Activated B cell treated with CpG ODN at 0.5 μM for 24 hours (primary cell): Measurements from ENCODE around the gene MAN1A2. TPM values are rescaled to one million over a fixed set of nuclear protein-coding genes. Genes with fewer than 3 reads are reported as not detected.
"Not testable (repeated sequence)": the region's sequence is repeated elsewhere in the genome, so short reads cannot be mapped to it uniquely, and the experiment has no call there.

Experiments
- ATAC-seq: fragments of 200-7000 bp; cut with Tn5 transposase; one replicate; pipeline ENCODE4 v1.10.0; 2021; ENCODE audit warnings: low read depth, mild to moderate bottlenecking, moderate library complexity
- CTCF ChIA-PET: fragments of 350-600 bp; sonication (Branson Sonifier 250); formaldehyde crosslinking; loops from one replicate; lab custom pipeline; 2021; ENCODE audit warnings: antibody characterized with exemption; lab: Charles Lee
- POLR2A ChIA-PET: fragments of 350-600 bp; sonication (Branson Sonifier 250); formaldehyde crosslinking; loops from one replicate; lab custom pipeline; 2021; ENCODE audit warnings: antibody characterized with exemption; lab: Charles Lee
- DNase-seq: peaks from one replicate; pipeline ENCODE4 v3.0.0; 2022
- H3K27ac Mint-ChIP-seq: one replicate; pipeline ENCODE4 v1.8.0; 2020; ENCODE audit warnings: mixed read lengths
- H3K27me3 Mint-ChIP-seq: one replicate; pipeline ENCODE4 v1.8.0; 2021; ENCODE audit warnings: mixed read lengths
- H3K36me3 Mint-ChIP-seq: one replicate; pipeline ENCODE4 v1.8.0; 2021; ENCODE audit warnings: low read depth, mixed read lengths
- H3K4me1 Mint-ChIP-seq: one replicate; pipeline ENCODE4 v1.8.0; 2021; ENCODE audit warnings: mixed read lengths
- H3K4me3 Mint-ChIP-seq: one replicate; pipeline ENCODE4 v1.8.0; 2020; ENCODE audit warnings: mild to moderate bottlenecking, mixed read lengths
- H3K9me3 Mint-ChIP-seq: one replicate; pipeline ENCODE4 v1.8.0; 2020; ENCODE audit warnings: mixed read lengths
- CTCF ChIP-seq: fragments of 200-600 bp; IDR thresholded peaks from one replicate; pipeline ENCODE4 v1.8.0; 2022; ENCODE audit warnings: antibody characterized with exemption, mild to moderate bottlenecking
- intact Hi-C: fragments of 100-400 bp; cut with micrococcal nuclease; formaldehyde crosslinking; loops from one replicate; pipeline ENCODE4 v1.15.1; 2024
- total RNA-seq: library from RNA; stranded (reverse); gene quantifications from 2 replicates; pipeline ENCODE4 v1.2.3, GENCODE V29; 2022

Gene MAN1A2
- total RNA-seq, 1 donor from 2014 or later, result 46.0 TPM

GRCh38 chr1:117346206-117346928 is 20.9 kb upstream of the MAN1A2 start:
- Mint-ChIP-seq H3K4me1 (peaks cover 5% of the 10 kb centered on the region), H3K27me3 (peaks cover 2% of the 10 kb centered on the region), H3K9me3 (no peaks in the 10 kb centered on the region), H3K36me3 (no peaks in the 10 kb centered on the region), H3K4me3 (no peak overlapping the region), H3K27ac (no peak overlapping the region)
- POLR2A ChIA-PET, result no interaction called here
- DNase-seq (no peak), ATAC-seq (no peak)
- no peak for TF ChIP-seq CTCF
- CTCF ChIA-PET, result no interaction called here
- intact Hi-C loops, result no loop called here

GRCh38 chr1:117347907-117348306 is 19.3 kb upstream of the MAN1A2 start:
- no peak for DNase-seq
- no peak for TF ChIP-seq CTCF
- Mint-ChIP-seq H3K27ac (no peak overlapping the region), H3K9me3 (no peaks in the 10 kb centered on the region), H3K4me1 (no peaks in the 10 kb centered on the region), H3K36me3 (no peaks in the 10 kb centered on the region), H3K4me3 (no peak overlapping the region), H3K27me3 (no peaks in the 10 kb centered on the region)
- ATAC-seq, result no peak
- ChIA-PET CTCF (no interaction called here), POLR2A (no interaction called here)
- intact Hi-C loops, result no loop called here

GRCh38 chr1:117352695-117353094 is 14.6 kb upstream of the MAN1A2 start:
- H3K36me3 Mint-ChIP-seq, H3K9me3 Mint-ChIP-seq, ATAC-seq, H3K4me3 Mint-ChIP-seq, H3K27ac Mint-ChIP-seq, POLR2A ChIA-PET, CTCF ChIA-PET, H3K4me1 Mint-ChIP-seq, intact Hi-C loops, DNase-seq, H3K27me3 Mint-ChIP-seq: not testable (repeated sequence)

GRCh38 chr1:117357833-117358603 is 9.2 kb upstream of the MAN1A2 start:
- H3K27ac Mint-ChIP-seq, H3K27me3 Mint-ChIP-seq, H3K36me3 Mint-ChIP-seq, CTCF ChIA-PET, H3K4me3 Mint-ChIP-seq, DNase-seq, intact Hi-C loops, H3K9me3 Mint-ChIP-seq, ATAC-seq, POLR2A ChIA-PET: not testable (repeated sequence)
- H3K4me1 Mint-ChIP-seq, result peaks cover 16% of the 10 kb centered on the region

GRCh38 chr1:117358604-117358887 is 8.7 kb upstream of the MAN1A2 start:
- POLR2A ChIA-PET, H3K4me3 Mint-ChIP-seq, DNase-seq, H3K36me3 Mint-ChIP-seq, H3K9me3 Mint-ChIP-seq, H3K27ac Mint-ChIP-seq, H3K27me3 Mint-ChIP-seq, ATAC-seq, intact Hi-C loops, CTCF ChIA-PET: not testable (repeated sequence)
- peaks cover 18% of the 10 kb centered on the region for H3K4me1 Mint-ChIP-seq

GRCh38 chr1:117359561-117360289 is 7.5 kb upstream of the MAN1A2 start:
- ATAC-seq, result peak; percentile 45
- Mint-ChIP-seq H3K9me3 (peaks cover 2% of the 10 kb centered on the region), H3K27ac (no peak overlapping the region), H3K4me1 (peaks cover 28% of the 10 kb centered on the region), H3K4me3 (peak overlapping the region; percentile 35), H3K27me3 (no peaks in the 10 kb centered on the region), H3K36me3 (no peaks in the 10 kb centered on the region)
- intact Hi-C loops, result loop anchor here (10.0 kb wide), 2 partner anchors 785 to 985 kb away; partner anchors contain the start of genes ATP1A1 and CD58
- no peak for DNase-seq
- TF ChIP-seq CTCF, result no peak
- ChIA-PET CTCF (no interaction called here), POLR2A (no interaction called here)
